GM21737 (cell line): ENCODE measurements around the gene GJA5.
"Not testable (repeated sequence)": the region's sequence is repeated elsewhere in the genome, so short reads cannot be mapped to it uniquely, and the experiment has no call there.

Source experiments
- ATAC-seq: cut with Tn5 transposase; IDR thresholded peaks from one replicate; pipeline ENCODE4 v1.9.1; 2021; ENCODE audit warnings: mild to moderate bottlenecking, moderate library complexity; ENCODE audit not compliant: unreplicated experiment

GJA5 gene

GRCh38 chr1:147734291-147734841 is 26.0 kb downstream of the GJA5 start:
- ATAC-seq, result not testable (repeated sequence)

- no peak for ATAC-seq
Observed at GRCh38 chr1:147729315-147729714, 31.1 kb downstream of the GJA5 start.

- ATAC-seq, result no peak
Observed at GRCh38 chr1:147726168-147726567, 34.2 kb downstream of the GJA5 start.

- ATAC-seq, result no peak
Observed at GRCh38 chr1:147725685-147726084, 34.7 kb downstream of the GJA5 start.

- ATAC-seq, result no peak
Observed at GRCh38 chr1:147723691-147724323, 36.6 kb downstream of the GJA5 start.

- ATAC-seq, result no peak
Observed at GRCh38 chr1:147722124-147722523, 38.3 kb downstream of the GJA5 start.

GRCh38 chr1:147721716-147722115 is 38.7 kb downstream of the GJA5 start:
- no peak for ATAC-seq

GRCh38 chr1:147720557-147720956 is 39.8 kb downstream of the GJA5 start:
- no peak for ATAC-seq

GRCh38 chr1:147719711-147720225 is 40.6 kb downstream of the GJA5 start:
- no peak for ATAC-seq

GRCh38 chr1:147719029-147719698 is 41.2 kb downstream of the GJA5 start:
- no peak for ATAC-seq

GRCh38 chr1:147717706-147718097 is 42.7 kb downstream of the GJA5 start:
- no peak for ATAC-seq

GRCh38 chr1:147717051-147717705 is 43.2 kb downstream of the GJA5 start:
- no peak for ATAC-seq

- no peak for ATAC-seq
Observed at GRCh38 chr1:147712605-147713004, 47.8 kb downstream of the GJA5 start.
